Brain microvascular endothelial cell (primary cell): Measurements from ENCODE around the gene PLCB1.

Experiments used
- DNase-seq: peaks from one replicate; pipeline ENCODE4 v3.0.0-alpha.2; 2020
- H3K27ac ChIP-seq: fragments of 250-450 bp; sonication (Bioruptor Pico); 2 replicates; pipeline ENCODE4 v1.5.1; 2020; ENCODE audit warnings: mild to moderate bottlenecking, moderate library complexity
- H3K27me3 ChIP-seq: fragments of 250-450 bp; sonication (Bioruptor Pico); replicated peaks from 2 replicates; pipeline ENCODE4 v1.5.1; 2020; ENCODE audit warnings: mild to moderate bottlenecking
- H3K36me3 ChIP-seq: fragments of 250-450 bp; sonication (Bioruptor Pico); replicated peaks from 2 replicates; pipeline ENCODE4 v1.5.1; 2020; ENCODE audit warnings: mild to moderate bottlenecking
- H3K4me3 ChIP-seq: 2 replicates; pipeline ENCODE4 v1.5.1; 2011; ENCODE audit warnings: low read depth, mild to moderate bottlenecking, control low read depth, low read length, moderate library complexity
- CTCF ChIP-seq: IDR thresholded peaks from 2 replicates; pipeline ENCODE4 v1.5.1; 2011; ENCODE audit warnings: low read depth, mild to moderate bottlenecking, moderate library complexity, low read length, control low read depth, inconsistent platforms; ENCODE audit errors: missing control alignments
- in situ Hi-C: cut with HindIII; loops from 2 replicates; pipeline ENCODE4 v1.10.0; 2017; ENCODE audit warnings: low sequenced_read_pairs, low pct_ligation_motif_present

PLCB1 gene

GRCh38 chr20:8515810-8516435 lies 383.9 kb downstream of the PLCB1 start:
- in situ Hi-C loops, result no loop called here
- no peak overlapping the region for H3K27ac ChIP-seq
- no peak for DNase-seq

GRCh38 chr20:8518878-8519277 lies 386.8 kb downstream of the PLCB1 start:
- in situ Hi-C loops, result no loop called here
- no peak for TF ChIP-seq CTCF
- H3K36me3 ChIP-seq, result no peaks in the 10 kb centered on the region
- no peak for DNase-seq
- no peak overlapping the region for H3K4me3 ChIP-seq
- no peak overlapping the region for H3K27ac ChIP-seq
- no peaks in the 10 kb centered on the region for H3K27me3 ChIP-seq

More at GRCh38 chr20:8515810-8516435, 383.9 kb downstream of the PLCB1 start:
- TF ChIP-seq CTCF, result no peak
- Histone ChIP-seq H3K36me3 (no peaks in the 10 kb centered on the region), H3K4me3 (no peak overlapping the region), H3K27me3 (no peaks in the 10 kb centered on the region)

- no peak for DNase-seq
- Histone ChIP-seq H3K4me3 (no peak overlapping the region), H3K27me3 (no peaks in the 10 kb centered on the region), H3K36me3 (no peaks in the 10 kb centered on the region), H3K27ac (no peak overlapping the region)
- TF ChIP-seq CTCF, result no peak
- in situ Hi-C loops, result no loop called here
Measured at GRCh38 chr20:8519887-8520286, 387.8 kb downstream of the PLCB1 start.

- H3K27ac ChIP-seq, result no peak overlapping the region
- no peak for TF ChIP-seq CTCF
- H3K36me3 ChIP-seq, result no peaks in the 10 kb centered on the region
- H3K27me3 ChIP-seq, result no peaks in the 10 kb centered on the region
- no peak overlapping the region for H3K4me3 ChIP-seq
- in situ Hi-C loops, result no loop called here
- DNase-seq, result no peak
Measured at GRCh38 chr20:8522168-8522567, 390.1 kb downstream of the PLCB1 start.

- no peak for DNase-seq
- no peak overlapping the region for H3K4me3 ChIP-seq
- H3K36me3 ChIP-seq, result no peaks in the 10 kb centered on the region
- H3K27ac ChIP-seq, result no peak overlapping the region
- in situ Hi-C loops, result no loop called here
- TF ChIP-seq CTCF, result peak; percentile 33
- H3K27me3 ChIP-seq, result no peaks in the 10 kb centered on the region
Measured at GRCh38 chr20:8523684-8524083, 391.6 kb downstream of the PLCB1 start.
